ENCODE data around the gene WDFY2. TPM values are rescaled to one million over a fixed set of nuclear protein-coding genes. Genes with fewer than 3 reads are reported as not detected.

The WDFY2 gene
- total RNA-seq, 1 donor from 2014 or later, result 16.2 TPM

DNA sequence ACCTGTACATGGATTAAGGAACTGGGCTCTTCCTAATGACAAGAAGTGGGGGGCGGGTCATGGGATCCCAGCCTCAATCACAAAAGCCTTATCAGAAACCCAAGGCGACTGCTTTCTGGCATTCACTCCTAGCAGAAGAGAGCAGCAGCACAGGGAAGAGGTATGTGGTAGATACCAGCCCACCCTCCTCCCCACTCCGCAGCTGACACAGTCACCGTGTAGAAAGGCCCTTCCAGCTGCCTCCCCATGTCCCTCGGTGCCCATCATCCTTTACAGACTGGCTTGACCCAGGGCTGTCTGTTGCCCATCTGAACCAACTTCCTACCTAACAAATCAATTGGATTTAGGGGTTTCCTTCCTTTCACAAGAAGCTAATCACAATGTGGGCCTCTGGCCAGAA is 222.8 kb downstream of the WDFY2 start:
- no peak overlapping the region for H3K27ac ChIP-seq (ENCODE audit: low read depth, low read length)
- Mint-ChIP-seq H3K36me3 (ENCODE audit: low read depth, unreplicated experiment) (no peaks in the 10 kb centered on the region), H3K4me3 (ENCODE audit: unreplicated experiment) (no peak overlapping the region), H3K4me1 (ENCODE audit: low read depth, unreplicated experiment) (peaks cover 22% of the 10 kb centered on the region), H3K27ac (ENCODE audit: unreplicated experiment) (no peak overlapping the region), H3K27me3 (ENCODE audit: low read depth, unreplicated experiment) (no peaks in the 10 kb centered on the region), H3K9me3 (ENCODE audit: unreplicated experiment) (peaks cover 1% of the 10 kb centered on the region)
- H3K27me3 ChIP-seq (ENCODE audit: insufficient read depth, low read length), result no peaks in the 10 kb centered on the region
- H4K20me1 ChIP-seq (ENCODE audit: insufficient read depth, low read length), result no peaks in the 10 kb centered on the region
- DNase-seq (ENCODE audit: low read depth) (no peak), FAIRE-seq (no peak)
- no peak overlapping the region for H3K9ac ChIP-seq (ENCODE audit: low read length)
- no peak overlapping the region for H2AFZ ChIP-seq (ENCODE audit: low read depth, low read length)
- no peak overlapping the region for H3K4me3 ChIP-seq (ENCODE audit: insufficient read depth, low read depth, low read length)
- H3K4me2 ChIP-seq (ENCODE audit: low read length), result no peak overlapping the region
- no peaks in the 10 kb centered on the region for H3K79me2 ChIP-seq (ENCODE audit: insufficient read depth, low read length)
- peaks cover 23% of the 10 kb centered on the region for H3K4me1 ChIP-seq (ENCODE audit: insufficient read depth, low read length)
- TF ChIP-seq, protein P1, sequence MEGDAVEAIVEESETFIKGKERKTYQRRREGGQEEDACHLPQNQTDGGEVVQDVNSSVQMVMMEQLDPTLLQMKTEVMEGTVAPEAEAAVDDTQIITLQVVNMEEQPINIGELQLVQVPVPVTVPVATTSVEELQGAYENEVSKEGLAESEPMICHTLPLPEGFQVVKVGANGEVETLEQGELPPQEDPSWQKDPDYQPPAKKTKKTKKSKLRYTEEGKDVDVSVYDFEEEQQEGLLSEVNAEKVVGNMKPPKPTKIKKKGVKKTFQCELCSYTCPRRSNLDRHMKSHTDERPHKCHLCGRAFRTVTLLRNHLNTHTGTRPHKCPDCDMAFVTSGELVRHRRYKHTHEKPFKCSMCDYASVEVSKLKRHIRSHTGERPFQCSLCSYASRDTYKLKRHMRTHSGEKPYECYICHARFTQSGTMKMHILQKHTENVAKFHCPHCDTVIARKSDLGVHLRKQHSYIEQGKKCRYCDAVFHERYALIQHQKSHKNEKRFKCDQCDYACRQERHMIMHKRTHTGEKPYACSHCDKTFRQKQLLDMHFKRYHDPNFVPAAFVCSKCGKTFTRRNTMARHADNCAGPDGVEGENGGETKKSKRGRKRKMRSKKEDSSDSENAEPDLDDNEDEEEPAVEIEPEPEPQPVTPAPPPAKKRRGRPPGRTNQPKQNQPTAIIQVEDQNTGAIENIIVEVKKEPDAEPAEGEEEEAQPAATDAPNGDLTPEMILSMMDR (IDR thresholded peaks at IDR 0.05; ENCODE audit: insufficient read depth, low read depth, low read length), result no peak
- TF ChIP-seq EZH2 (IDR thresholded peaks at IDR 0.05; ENCODE audit: insufficient read depth, low read length), result no peak
- no peaks in the 10 kb centered on the region for H3K36me3 ChIP-seq (ENCODE audit: insufficient read depth, low read length)
- H3K9me3 ChIP-seq (ENCODE audit: insufficient read depth, low read depth, low read length), result no peaks in the 10 kb centered on the region

DNA sequence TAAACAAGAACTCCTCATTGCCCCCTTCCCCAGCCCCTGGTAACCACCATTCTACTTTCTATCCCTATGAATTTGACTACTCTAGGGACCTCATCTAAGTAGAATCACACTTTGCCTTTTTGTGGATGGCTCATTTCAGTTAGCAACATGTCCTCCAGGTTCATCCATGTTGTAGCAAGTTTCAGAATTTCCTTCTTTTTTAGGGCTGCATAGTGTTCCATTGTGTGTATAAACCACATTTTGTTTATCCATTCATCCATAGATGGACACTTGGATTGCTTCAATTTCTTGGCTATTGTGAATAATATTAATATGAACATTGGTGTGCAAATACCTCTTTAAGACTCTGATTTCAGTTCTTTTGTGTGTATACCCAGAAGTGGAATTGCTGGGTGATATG is 224.5 kb downstream of the WDFY2 start:
- H3K4me1 ChIP-seq (ENCODE audit: insufficient read depth, low read length), result peaks cover 8% of the 10 kb centered on the region
- no peak overlapping the region for H3K4me3 Mint-ChIP-seq (ENCODE audit: unreplicated experiment)
- H2AFZ ChIP-seq (ENCODE audit: low read depth, low read length), result no peak overlapping the region
- H3K27me3 ChIP-seq (ENCODE audit: insufficient read depth, low read length), result no peaks in the 10 kb centered on the region
- no peak for DNase-seq (ENCODE audit: low read depth)
- H3K9ac ChIP-seq (ENCODE audit: low read length), result no peak overlapping the region
- H3K9me3 Mint-ChIP-seq (ENCODE audit: unreplicated experiment), result peaks cover 1% of the 10 kb centered on the region
- H3K36me3 ChIP-seq (ENCODE audit: insufficient read depth, low read length), result no peaks in the 10 kb centered on the region
- no peaks in the 10 kb centered on the region for H4K20me1 ChIP-seq (ENCODE audit: insufficient read depth, low read length)
- H3K79me2 ChIP-seq (ENCODE audit: insufficient read depth, low read length), result no peaks in the 10 kb centered on the region
- H3K4me2 ChIP-seq (ENCODE audit: low read length), result no peak overlapping the region
- no peak for TF ChIP-seq EZH2 (IDR thresholded peaks at IDR 0.05; ENCODE audit: insufficient read depth, low read length)
- TF ChIP-seq, protein P1 (IDR thresholded peaks at IDR 0.05; ENCODE audit: insufficient read depth, low read depth, low read length), result no peak
- H3K36me3 Mint-ChIP-seq (ENCODE audit: low read depth, unreplicated experiment), result no peaks in the 10 kb centered on the region
- FAIRE-seq, result no peak
- H3K27ac Mint-ChIP-seq (ENCODE audit: unreplicated experiment), result no peak overlapping the region
- no peak overlapping the region for H3K4me3 ChIP-seq (ENCODE audit: insufficient read depth, low read depth, low read length)
- H3K9me3 ChIP-seq (ENCODE audit: insufficient read depth, low read depth, low read length), result no peaks in the 10 kb centered on the region
- H3K27me3 Mint-ChIP-seq (ENCODE audit: low read depth, unreplicated experiment), result no peaks in the 10 kb centered on the region
- peaks cover 16% of the 10 kb centered on the region for H3K4me1 Mint-ChIP-seq (ENCODE audit: low read depth, unreplicated experiment)
- H3K27ac ChIP-seq (ENCODE audit: low read depth, low read length), result no peak overlapping the region

DNA sequence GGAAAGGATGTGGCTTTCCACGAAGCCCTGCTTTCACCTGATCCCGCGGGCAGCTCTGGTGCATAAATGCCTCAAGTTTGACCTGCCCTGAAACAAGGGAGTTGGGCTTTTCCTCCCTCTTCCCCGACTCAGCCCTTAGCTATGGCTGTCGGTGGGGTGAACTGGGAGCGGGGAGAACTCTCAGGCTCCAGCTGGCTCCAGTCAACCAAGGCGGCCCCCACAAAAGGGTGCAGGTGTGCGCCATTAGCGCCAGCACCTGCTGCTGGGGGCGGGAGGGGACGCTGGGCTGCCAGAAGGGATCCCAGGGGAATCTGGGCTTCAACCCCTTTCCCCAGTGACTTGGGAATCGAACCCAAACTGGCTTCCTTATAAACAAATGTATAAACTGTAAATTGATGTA is 226.8 kb downstream of the WDFY2 start:
- Histone ChIP-seq H3K36me3 (ENCODE audit: insufficient read depth, low read length) (no peaks in the 10 kb centered on the region), H3K4me2 (ENCODE audit: low read length) (no peak overlapping the region), H3K4me1 (ENCODE audit: insufficient read depth, low read length) (no peaks in the 10 kb centered on the region), H2AFZ (ENCODE audit: low read depth, low read length) (no peak overlapping the region), H3K9me3 (ENCODE audit: insufficient read depth, low read depth, low read length) (no peaks in the 10 kb centered on the region), H3K4me3 (ENCODE audit: insufficient read depth, low read depth, low read length) (no peak overlapping the region), H3K27ac (ENCODE audit: low read depth, low read length) (no peak overlapping the region), H4K20me1 (ENCODE audit: insufficient read depth, low read length) (no peaks in the 10 kb centered on the region), H3K9ac (ENCODE audit: low read length) (no peak overlapping the region), H3K79me2 (ENCODE audit: insufficient read depth, low read length) (no peaks in the 10 kb centered on the region), H3K27me3 (ENCODE audit: insufficient read depth, low read length) (peaks cover 6% of the 10 kb centered on the region)
- peaks cover 1% of the 10 kb centered on the region for H3K9me3 Mint-ChIP-seq (ENCODE audit: unreplicated experiment)
- no peaks in the 10 kb centered on the region for H3K36me3 Mint-ChIP-seq (ENCODE audit: low read depth, unreplicated experiment)
- H3K27me3 Mint-ChIP-seq (ENCODE audit: low read depth, unreplicated experiment), result no peaks in the 10 kb centered on the region
- no peak overlapping the region for H3K4me3 Mint-ChIP-seq (ENCODE audit: unreplicated experiment)
- DNase-seq (ENCODE audit: low read depth) (no peak), FAIRE-seq (no peak)
- no peak overlapping the region for H3K27ac Mint-ChIP-seq (ENCODE audit: unreplicated experiment)
- TF ChIP-seq EZH2 (IDR thresholded peaks at IDR 0.05; ENCODE audit: insufficient read depth, low read length), result no peak
- TF ChIP-seq, protein P1 (IDR thresholded peaks at IDR 0.05; ENCODE audit: insufficient read depth, low read depth, low read length), result no peak
- H3K4me1 Mint-ChIP-seq (ENCODE audit: low read depth, unreplicated experiment), result peaks cover 10% of the 10 kb centered on the region
